Panc1 (cell line): Measurements from ENCODE around the gene LDLRAP1. TPM values are rescaled to one million over a fixed set of nuclear protein-coding genes. Genes with fewer than 3 reads are reported as not detected.

Experiments
- ATAC-seq: fragments of 200-7000 bp; cut with Tn5 transposase; 2 replicates; pipeline ENCODE4 v1.9.1; 2020; ENCODE audit warnings: mild to moderate bottlenecking, moderate library complexity
- BruUV-seq: library from RNA; stranded (reverse); fragments of 400-500 nt; replicated peaks from 2 replicates; lab custom pipeline; 2021; lab: Mats Ljungman, UMichigan
- CTCF ChIA-PET: fragments of 300-600 bp; sonication (Branson Sonifier 250); formaldehyde crosslinking; loops from one replicate; lab custom pipeline; 2022; ENCODE audit warnings: antibody characterized with exemption; lab: Charles Lee
- POLR2A ChIA-PET: fragments of 300-600 bp; sonication (Branson Sonifier 250); formaldehyde crosslinking; loops from one replicate; lab custom pipeline; 2022; ENCODE audit warnings: antibody characterized with exemption; lab: Charles Lee
- DNase-seq: peaks from one replicate; pipeline ENCODE4 v3.0.0-alpha.2; 2010; ENCODE audit warnings: low read depth, low spot score
- H3K27ac ChIP-seq: 2 replicates; pipeline ENCODE4 v1.5.1; 2011; ENCODE audit warnings: mild to moderate bottlenecking, low read length, inconsistent platforms
- H3K27me3 ChIP-seq: fragments of 200-500 bp; sonication (Bioruptor generic); 2 replicates; pipeline ENCODE4 v1.6.0; 2014; ENCODE audit warnings: low read length, inconsistent platforms; ENCODE audit not compliant: control insufficient read depth, insufficient read depth
- H3K36me3 ChIP-seq: fragments of 200-500 bp; sonication (Bioruptor generic); 2 replicates; pipeline ENCODE4 v1.5.1; 2014; ENCODE audit warnings: inconsistent platforms, mild to moderate bottlenecking, low read length, moderate library complexity; ENCODE audit not compliant: control insufficient read depth, insufficient read depth
- H3K4me1 ChIP-seq: 2 replicates; pipeline ENCODE4 v1.5.1; 2011; ENCODE audit warnings: inconsistent platforms, mild to moderate bottlenecking, low read length, moderate library complexity; ENCODE audit not compliant: control insufficient read depth, insufficient read depth
- H3K4me3 ChIP-seq, 2 experiments: 2 replicates each; pipeline ENCODE4 v1.5.1; 2011 to 2012; ENCODE audit warnings: low read depth in 2 of 2, low read length in 2 of 2, mild to moderate bottlenecking in 2 of 2, inconsistent platforms in 1 of 2, moderate library complexity in 1 of 2
- H3K9me3 ChIP-seq: fragments of 200-500 bp; sonication (Bioruptor generic); 2 replicates; pipeline ENCODE4 v1.5.1; 2014; ENCODE audit warnings: low read depth, mild to moderate bottlenecking, inconsistent platforms, low read length, moderate library complexity; ENCODE audit not compliant: control insufficient read depth, insufficient read depth
- POLR2AphosphoS5 ChIP-seq: IDR thresholded peaks from 2 replicates; pipeline ENCODE4 v1.6.1; 2012; ENCODE audit warnings: mild to moderate bottlenecking, low read depth, low read length, moderate library complexity
- SIN3A ChIP-seq: IDR thresholded peaks from 2 replicates; pipeline ENCODE4 v1.6.1; 2012; ENCODE audit warnings: low read depth, mild to moderate bottlenecking, low read length, moderate library complexity, borderline replicate concordance; ENCODE audit not compliant: insufficient read depth
- TCF7L2 ChIP-seq: IDR thresholded peaks from 2 replicates; pipeline ENCODE4 v1.6.1; 2011; ENCODE audit warnings: mild to moderate bottlenecking, low read depth, low read length, inconsistent platforms
- in situ Hi-C: cut with HindIII; loops from 2 replicates; pipeline ENCODE4 v1.10.0; 2016; ENCODE audit warnings: low sequenced_read_pairs, low pct_unique_long_range_greater_than_20kb
- intact Hi-C: fragments of 100-400 bp; cut with micrococcal nuclease; formaldehyde crosslinking; loops from one replicate; pipeline ENCODE4 v1.10.0; 2022; ENCODE audit not compliant: unreplicated experiment
- total RNA-seq: library from RNA; stranded (reverse); gene quantifications from one replicate; pipeline ENCODE4 v1.2.1, GENCODE V29; 2021; ENCODE audit not compliant: unreplicated experiment
- TF ChIP-seq, protein P1 (sequence below): fragments of 450-650 bp; IDR thresholded peaks from 2 replicates; pipeline ENCODE4 v1.5.1; 2017; ENCODE audit warnings: mild to moderate bottlenecking
- TF ChIP-seq, protein P2 (sequence below), 2 experiments: IDR thresholded peaks; 2 replicates each; pipeline ENCODE4 v1.6.1; 2011 to 2012; ENCODE audit warnings: low read depth in 2 of 2, control low read depth in 1 of 2, low read length in 1 of 2, mild to moderate bottlenecking in 1 of 2, moderate library complexity in 1 of 2; ENCODE audit not compliant: insufficient read depth in 1 of 2

The LDLRAP1 gene
- total RNA-seq, 1 experiment from 2014 or later: 23.1 TPM

DNA sequence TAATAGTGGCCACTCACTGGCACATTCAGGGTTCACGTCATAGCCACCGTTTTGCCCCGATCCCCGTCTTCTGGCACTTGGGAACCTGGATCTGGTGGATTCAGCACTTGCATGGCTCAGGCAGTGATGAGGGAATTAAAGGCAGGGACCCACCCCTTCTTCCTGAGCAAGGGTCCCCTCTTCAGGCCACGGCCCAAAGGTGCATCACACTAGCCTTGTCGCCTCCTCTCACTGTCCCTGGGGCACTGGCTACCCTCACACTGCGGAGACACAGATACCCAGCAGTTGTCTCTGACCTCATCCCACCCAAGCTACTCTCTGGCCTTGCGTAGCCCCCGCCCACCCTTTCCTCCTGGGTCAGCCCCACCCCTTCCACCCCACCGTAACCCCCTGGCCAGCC, 19.9 kb upstream of the LDLRAP1 start:
- no peak for ATAC-seq

DNA sequence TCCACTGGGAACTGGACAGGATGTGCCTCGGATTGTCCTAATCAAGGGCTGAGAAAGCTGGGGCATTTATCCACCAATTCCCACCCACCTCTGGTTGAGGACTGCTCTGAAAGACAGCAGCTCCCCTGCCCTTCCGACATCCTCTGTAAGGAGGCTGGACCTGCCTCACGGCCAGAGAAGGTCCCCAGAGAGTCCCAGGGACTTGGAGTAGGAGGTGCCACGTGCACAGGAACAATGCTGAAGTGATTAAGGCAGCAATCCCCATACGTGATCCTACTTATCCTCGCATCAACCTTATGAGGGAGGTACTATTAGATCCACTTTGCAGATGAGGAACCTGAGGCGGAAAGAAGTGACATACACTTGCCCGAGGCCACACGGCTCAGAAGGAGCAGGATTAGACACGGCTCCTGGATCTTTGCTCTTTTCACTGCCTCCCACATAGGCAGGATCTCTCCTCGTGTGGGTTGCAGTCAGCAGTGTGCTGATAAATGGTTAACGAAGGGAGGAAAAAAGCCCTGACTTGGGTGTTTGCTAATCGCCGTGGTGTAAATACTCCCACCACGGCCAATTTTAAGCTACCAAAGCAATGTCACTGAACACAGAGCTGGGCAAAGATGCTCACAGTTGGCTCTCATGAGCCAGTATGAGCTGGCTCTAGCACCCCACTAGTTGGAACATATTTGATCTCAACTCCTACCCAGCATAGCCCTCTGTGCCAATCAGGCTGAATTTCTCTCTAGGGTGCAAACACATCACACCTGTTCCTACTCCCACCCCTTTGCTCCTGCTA, 18.6 kb upstream of the LDLRAP1 start:
- Histone ChIP-seq H3K9me3 (no peaks in the 10 kb centered on the region), H3K36me3 (no peaks in the 10 kb centered on the region), H3K27me3 (no peaks in the 10 kb centered on the region), H3K27ac (no peak overlapping the region), H3K4me3 (no peak overlapping the region), H3K4me1 (no peaks in the 10 kb centered on the region)
- DNase-seq: no peak
- in situ Hi-C loops: no loop called here
- intact Hi-C loops: no loop called here
- no peak for ATAC-seq
- no TSS peak for BruUV-seq
- ChIA-PET CTCF (no interaction called here), POLR2A (no interaction called here)
- TF ChIP-seq SIN3A (no peak), POLR2AphosphoS5 (no peak), TCF7L2 (no peak)
- TF ChIP-seq, protein P1, sequence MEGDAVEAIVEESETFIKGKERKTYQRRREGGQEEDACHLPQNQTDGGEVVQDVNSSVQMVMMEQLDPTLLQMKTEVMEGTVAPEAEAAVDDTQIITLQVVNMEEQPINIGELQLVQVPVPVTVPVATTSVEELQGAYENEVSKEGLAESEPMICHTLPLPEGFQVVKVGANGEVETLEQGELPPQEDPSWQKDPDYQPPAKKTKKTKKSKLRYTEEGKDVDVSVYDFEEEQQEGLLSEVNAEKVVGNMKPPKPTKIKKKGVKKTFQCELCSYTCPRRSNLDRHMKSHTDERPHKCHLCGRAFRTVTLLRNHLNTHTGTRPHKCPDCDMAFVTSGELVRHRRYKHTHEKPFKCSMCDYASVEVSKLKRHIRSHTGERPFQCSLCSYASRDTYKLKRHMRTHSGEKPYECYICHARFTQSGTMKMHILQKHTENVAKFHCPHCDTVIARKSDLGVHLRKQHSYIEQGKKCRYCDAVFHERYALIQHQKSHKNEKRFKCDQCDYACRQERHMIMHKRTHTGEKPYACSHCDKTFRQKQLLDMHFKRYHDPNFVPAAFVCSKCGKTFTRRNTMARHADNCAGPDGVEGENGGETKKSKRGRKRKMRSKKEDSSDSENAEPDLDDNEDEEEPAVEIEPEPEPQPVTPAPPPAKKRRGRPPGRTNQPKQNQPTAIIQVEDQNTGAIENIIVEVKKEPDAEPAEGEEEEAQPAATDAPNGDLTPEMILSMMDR: no peak
- TF ChIP-seq, protein P2, sequence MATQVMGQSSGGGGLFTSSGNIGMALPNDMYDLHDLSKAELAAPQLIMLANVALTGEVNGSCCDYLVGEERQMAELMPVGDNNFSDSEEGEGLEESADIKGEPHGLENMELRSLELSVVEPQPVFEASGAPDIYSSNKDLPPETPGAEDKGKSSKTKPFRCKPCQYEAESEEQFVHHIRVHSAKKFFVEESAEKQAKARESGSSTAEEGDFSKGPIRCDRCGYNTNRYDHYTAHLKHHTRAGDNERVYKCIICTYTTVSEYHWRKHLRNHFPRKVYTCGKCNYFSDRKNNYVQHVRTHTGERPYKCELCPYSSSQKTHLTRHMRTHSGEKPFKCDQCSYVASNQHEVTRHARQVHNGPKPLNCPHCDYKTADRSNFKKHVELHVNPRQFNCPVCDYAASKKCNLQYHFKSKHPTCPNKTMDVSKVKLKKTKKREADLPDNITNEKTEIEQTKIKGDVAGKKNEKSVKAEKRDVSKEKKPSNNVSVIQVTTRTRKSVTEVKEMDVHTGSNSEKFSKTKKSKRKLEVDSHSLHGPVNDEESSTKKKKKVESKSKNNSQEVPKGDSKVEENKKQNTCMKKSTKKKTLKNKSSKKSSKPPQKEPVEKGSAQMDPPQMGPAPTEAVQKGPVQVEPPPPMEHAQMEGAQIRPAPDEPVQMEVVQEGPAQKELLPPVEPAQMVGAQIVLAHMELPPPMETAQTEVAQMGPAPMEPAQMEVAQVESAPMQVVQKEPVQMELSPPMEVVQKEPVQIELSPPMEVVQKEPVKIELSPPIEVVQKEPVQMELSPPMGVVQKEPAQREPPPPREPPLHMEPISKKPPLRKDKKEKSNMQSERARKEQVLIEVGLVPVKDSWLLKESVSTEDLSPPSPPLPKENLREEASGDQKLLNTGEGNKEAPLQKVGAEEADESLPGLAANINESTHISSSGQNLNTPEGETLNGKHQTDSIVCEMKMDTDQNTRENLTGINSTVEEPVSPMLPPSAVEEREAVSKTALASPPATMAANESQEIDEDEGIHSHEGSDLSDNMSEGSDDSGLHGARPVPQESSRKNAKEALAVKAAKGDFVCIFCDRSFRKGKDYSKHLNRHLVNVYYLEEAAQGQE (IDR thresholded peaks at IDR 0.05; ENCODE audit: insufficient read depth in 1 of 2, low read depth in 2 of 2, low read length in 1 of 2): no peak

More for the DNA sequence above, 19.9 kb upstream of the LDLRAP1 start:
- ChIA-PET CTCF (no interaction called here), POLR2A (no interaction called here)
- DNase-seq: no peak
- no TSS peak for BruUV-seq
- no peak overlapping the region for H3K27ac ChIP-seq
- no peaks in the 10 kb centered on the region for H3K27me3 ChIP-seq
- H3K4me3 ChIP-seq: no peak overlapping the region
- intact Hi-C loops: no loop called here
- TF ChIP-seq, protein P2 (IDR thresholded peaks at IDR 0.05; ENCODE audit: insufficient read depth in 1 of 2, low read depth in 2 of 2, low read length in 1 of 2): no peak
- TF ChIP-seq POLR2AphosphoS5 (no peak), TCF7L2 (no peak), SIN3A (no peak)
- TF ChIP-seq, protein P1: no peak
- in situ Hi-C loops: no loop called here
- no peaks in the 10 kb centered on the region for H3K9me3 ChIP-seq
- H3K36me3 ChIP-seq: no peaks in the 10 kb centered on the region
- H3K4me1 ChIP-seq: no peaks in the 10 kb centered on the region
